HepG2 (cell line): ENCODE data around the gene ZSCAN31. TPM values are rescaled to one million over a fixed set of nuclear protein-coding genes. Genes with fewer than 3 reads are reported as not detected.

Experiments
- CHD2 ChIP-seq: IDR thresholded peaks from 2 replicates; pipeline ENCODE4 v1.6.1; 2011; ENCODE audit warnings: low read depth, low read length, improper control_type of control experiment
- EED ChIP-seq: sonication (generic); formaldehyde crosslinking; IDR thresholded peaks from 2 replicates; pipeline ENCODE4 v1.5.0; 2020; ENCODE audit warnings: mild to moderate bottlenecking, missing genetic modification reagents
- ELF1 ChIP-seq: sonication (generic); formaldehyde crosslinking; IDR thresholded peaks from 2 replicates; pipeline ENCODE4 v1.4.0; 2020; ENCODE audit warnings: missing genetic modification reagents
- GMEB1 ChIP-seq: sonication (generic); formaldehyde crosslinking; IDR thresholded peaks from 2 replicates; pipeline ENCODE4 v1.5.1; 2020; ENCODE audit warnings: missing genetic modification reagents, mild to moderate bottlenecking, borderline replicate concordance
- HNRNPH1 ChIP-seq: fragments of 200-400 bp; formaldehyde crosslinking; optimal IDR thresholded peaks from 2 replicates; pipeline ENCODE3; 2017; ENCODE audit warnings: mild to moderate bottlenecking, low read depth, low read length
- IRF9 ChIP-seq: sonication (generic); formaldehyde crosslinking; IDR thresholded peaks from 2 replicates; pipeline ENCODE4 v1.8.0; 2022; ENCODE audit warnings: missing genetic modification reagents, mild to moderate bottlenecking, borderline replicate concordance
- KLF9 ChIP-seq: IDR thresholded peaks from 2 replicates; pipeline ENCODE4 v1.6.1; 2016; ENCODE audit warnings: low read depth
- MXI1 ChIP-seq: IDR thresholded peaks from 3 replicates; pipeline ENCODE4 v1.6.1; 2012; ENCODE audit warnings: low read depth, low read length, inconsistent platforms, borderline replicate concordance
- PBX3 ChIP-seq: sonication (generic); formaldehyde crosslinking; IDR thresholded peaks from 2 replicates; pipeline ENCODE4 v1.8.1; 2023; ENCODE audit warnings: missing genetic modification reagents, inconsistent platforms, borderline replicate concordance
- THAP9 ChIP-seq: sonication (generic); formaldehyde crosslinking; IDR thresholded peaks from 2 replicates; pipeline ENCODE4; 2020; ENCODE audit warnings: missing genetic modification reagents, mild to moderate bottlenecking, borderline replicate concordance
- U2AF1 ChIP-seq: fragments of 200-400 bp; formaldehyde crosslinking; optimal IDR thresholded peaks from 2 replicates; pipeline ENCODE3; 2017; ENCODE audit warnings: mild to moderate bottlenecking, low read depth, low read length
- ZBTB21 ChIP-seq: sonication (generic); formaldehyde crosslinking; IDR thresholded peaks from 2 replicates; pipeline ENCODE4 v1.4.0; 2020; ENCODE audit warnings: missing genetic modification reagents
- ZBTB49 ChIP-seq: sonication (generic); formaldehyde crosslinking; IDR thresholded peaks from 2 replicates; pipeline ENCODE4 v1.4.0; 2020; ENCODE audit warnings: missing genetic modification reagents, borderline replicate concordance
- ZMYM2 ChIP-seq: sonication (generic); formaldehyde crosslinking; IDR thresholded peaks from 2 replicates; pipeline ENCODE4 v1.8.0; 2022; ENCODE audit warnings: mild to moderate bottlenecking, missing genetic modification reagents
- ZNF225 ChIP-seq: sonication (generic); formaldehyde crosslinking; IDR thresholded peaks from 2 replicates; pipeline ENCODE4 v1.4.0; 2020; ENCODE audit warnings: mild to moderate bottlenecking, missing genetic modification reagents
- ZNF484 ChIP-seq: sonication (generic); formaldehyde crosslinking; IDR thresholded peaks from 2 replicates; pipeline ENCODE4 v1.5.1; 2020; ENCODE audit warnings: mild to moderate bottlenecking, low read depth, missing genetic modification reagents, borderline replicate concordance
- ZNF572 ChIP-seq: sonication (generic); formaldehyde crosslinking; IDR thresholded peaks from 2 replicates; pipeline ENCODE4 v1.5.1; 2020; ENCODE audit warnings: mild to moderate bottlenecking, missing genetic modification reagents
- ZNF703 ChIP-seq: sonication (generic); formaldehyde crosslinking; IDR thresholded peaks from 2 replicates; pipeline ENCODE4 v1.5.1; 2020; ENCODE audit warnings: missing genetic modification reagents, mild to moderate bottlenecking, moderate library complexity, borderline replicate concordance
- polyA plus RNA-seq, 8 experiments: library from polyadenylated mRNA; depleted of rRNA in 3 of 8; stranded (reverse) in 7 of 8; unstranded in 1 of 8; fragments of >200 nt; fragmentation: Illumina TruSeq in 4 of 8; extraction: Trizol in 4 of 8; gene quantifications; 2 replicates each; pipeline versions ENCODE4 v1.2.1 to v1.2.3, GENCODE V29; 2011 to 2016; ENCODE audit warnings: low read depth in 4 of 8, missing spikeins in 1 of 8, mixed read lengths in 1 of 8; ENCODE audit not compliant: insufficient read depth in 1 of 8
- total RNA-seq, 5 experiments: library from RNA; depleted of rRNA; stranded (reverse); fragments of >200 nt; fragmentation: Illumina TruSeq; extraction: Trizol; gene quantifications; 2 replicates each; pipeline ENCODE4 v1.2.3, GENCODE V29; 2016; ENCODE audit warnings: low read depth in 1 of 5

ZSCAN31 gene
- total and polyA plus RNA-seq, 2 of the 13 experiments (the other 11 are each of a cell fraction or from before 2014, with no cell fraction given) = 5.3 to 6.2 TPM

GRCh38 chr6:28335564-28336283 is at the start of gene ZSCAN31 (continued):
- TF ChIP-seq ELF1 (CRISPR knock-in tag) = peak; percentile 67
- peak; percentile 63; the same call in 1 of the 2 replicates for TF ChIP-seq ZBTB21 (CRISPR knock-in tag)
- 0 out of 3 replicates have a peak, but pooled peaks have one; percentile 3 for TF ChIP-seq MXI1
- peak; percentile 84; the same call in 1 of the 2 replicates for TF ChIP-seq IRF9 (CRISPR knock-in tag)
- TF ChIP-seq THAP9 (CRISPR knock-in tag) = peak; percentile 89; the same call in 1 of the 2 replicates
- TF ChIP-seq ZNF225 = peak; percentile 57
- TF ChIP-seq ZNF484 (CRISPR knock-in tag) = no peak
- no peak for TF ChIP-seq U2AF1
- no peak for TF ChIP-seq EED (CRISPR knock-in tag)
- TF ChIP-seq HNRNPH1 = peak; percentile 52
- peak; percentile 29; the same call in 1 of the 2 replicates for TF ChIP-seq PBX3 (CRISPR knock-in tag)
- TF ChIP-seq KLF9 (CRISPR knock-in tag) = peak; percentile 86; the same call in 1 of the 2 replicates
- TF ChIP-seq ZNF703 = no peak
- peak; percentile 55; the same call in 1 of the 2 replicates for TF ChIP-seq GMEB1
- no peak for TF ChIP-seq ZNF572 (CRISPR knock-in tag)
- TF ChIP-seq ZMYM2 (CRISPR knock-in tag) = no peak
- TF ChIP-seq CHD2 = no peak
- TF ChIP-seq ZBTB49 (CRISPR knock-in tag) = no peak
